Bladder microvascular endothelial cell (primary cell): ENCODE results near the gene ARFGEF3. TPM values are rescaled to one million over a fixed set of nuclear protein-coding genes. Genes with fewer than 3 reads are reported as not detected.

Experiments used
- total RNA-seq: library from RNA; depleted of rRNA; stranded (reverse); fragments of >200 nt; gene quantifications from 2 replicates; pipeline ENCODE4 v1.2.3, GENCODE V29; 2014

The ARFGEF3 gene
- 2.1 and 3.9 TPM in 2 replicates for total RNA-seq

GRCh38 chr6:138161338-138162110 is at the start of gene ARFGEF3:
TSS of gene ARFGEF3 (plus strand) at chr6:138161939. CDS start at chr6:138162087, 148 bp downstream.

DNA sequence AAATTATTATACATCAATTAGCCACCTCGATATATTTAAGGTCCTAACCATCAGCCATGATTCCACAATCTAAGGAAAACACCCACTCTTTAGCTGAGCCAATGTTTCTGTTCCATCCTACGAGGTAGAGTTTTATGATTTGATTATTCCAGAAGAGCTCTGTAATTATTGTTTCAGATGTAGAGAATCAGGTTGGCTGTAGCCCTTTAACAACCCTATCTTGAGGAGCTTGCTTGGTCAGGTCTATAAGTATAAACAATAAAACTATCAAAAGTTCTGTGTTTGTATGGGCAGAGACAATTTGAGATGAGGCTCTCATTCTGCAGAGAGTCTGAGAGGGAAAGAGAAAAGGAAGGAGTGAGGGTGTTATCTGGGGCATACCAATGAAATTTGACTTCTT is 56.7 kb downstream of the ARFGEF3 start, which contains the start of gene PBOV1:
TSS of gene PBOV1 (minus strand) at position 43 of the 400 bp plus-strand sequence. CDS start 96 bp downstream, outside the sequence.

DNA sequence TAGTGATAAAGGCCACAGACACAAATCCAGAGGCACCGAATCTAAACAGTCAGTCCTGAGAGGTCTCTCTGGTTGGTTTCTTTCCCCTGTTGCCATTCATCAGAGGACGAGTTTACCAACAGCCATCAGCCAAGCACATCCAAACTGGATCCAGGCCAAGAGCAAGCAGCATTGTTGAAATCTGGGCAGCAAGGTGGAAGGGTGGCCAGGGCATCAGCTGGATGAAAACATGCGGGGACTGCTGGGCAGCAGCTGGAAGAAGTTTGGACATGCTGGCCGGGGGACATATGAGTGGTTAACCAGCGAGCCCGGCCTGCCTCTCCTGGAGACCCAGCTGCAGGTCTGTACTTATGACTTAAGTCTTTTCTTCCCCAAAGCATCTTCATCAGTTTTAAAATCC is 216.1 kb downstream of the ARFGEF3 start, which contains the start of gene SMIM28:
TSS of gene SMIM28 (plus strand) at position 62 of the 400 bp plus-strand sequence. CDS start at position 230, 168 bp downstream.

Other genes with a start within 250 kb of the ARFGEF3 start
- 13.1 and 24.2 TPM in 2 replicates for gene PERP, start 54.5 kb upstream of the ARFGEF3 start, total RNA-seq
- not detected in 2 replicates for gene PBOV1, start 56.6 kb downstream of the ARFGEF3 start, total RNA-seq
- gene SMIM28, start 216.0 kb downstream of the ARFGEF3 start, total RNA-seq = not detected in 2 replicates
- gene HEBP2, start 242.3 kb downstream of the ARFGEF3 start, total RNA-seq = 12.5 and 33.2 TPM in 2 replicates